Measurements from ENCODE around the gene UBE2I.

DNA sequence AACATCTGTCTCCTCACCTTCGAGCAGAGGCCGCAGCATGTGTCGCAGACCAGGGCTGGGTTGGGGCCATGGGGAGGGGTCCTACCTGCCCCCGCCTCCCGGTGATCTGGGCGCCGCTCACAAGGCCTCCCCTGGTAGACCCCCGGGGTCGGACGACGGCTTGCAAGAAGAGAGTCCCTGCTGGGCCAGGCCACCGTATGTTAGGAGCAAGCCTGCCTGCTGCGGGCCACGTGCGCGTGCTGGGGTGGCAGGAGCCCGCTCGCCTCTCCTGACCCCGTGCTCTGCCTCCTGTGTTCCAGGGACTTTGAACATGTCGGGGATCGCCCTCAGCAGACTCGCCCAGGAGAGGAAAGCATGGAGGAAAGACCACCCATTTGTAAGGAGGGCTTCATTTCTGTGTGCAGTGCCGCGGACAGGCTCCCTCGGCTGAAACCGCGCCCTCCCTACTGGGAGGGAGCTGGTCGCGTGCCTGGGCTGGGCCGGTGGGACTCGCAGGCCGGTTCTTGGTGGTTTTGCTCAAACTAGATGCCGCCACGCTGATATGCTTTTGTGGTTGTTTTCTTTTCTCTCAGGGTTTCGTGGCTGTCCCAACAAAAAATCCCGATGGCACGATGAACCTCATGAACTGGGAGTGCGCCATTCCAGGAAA lies 4.4 kb downstream of the UBE2I start:
- TF ChIP-seq, protein P1, sequence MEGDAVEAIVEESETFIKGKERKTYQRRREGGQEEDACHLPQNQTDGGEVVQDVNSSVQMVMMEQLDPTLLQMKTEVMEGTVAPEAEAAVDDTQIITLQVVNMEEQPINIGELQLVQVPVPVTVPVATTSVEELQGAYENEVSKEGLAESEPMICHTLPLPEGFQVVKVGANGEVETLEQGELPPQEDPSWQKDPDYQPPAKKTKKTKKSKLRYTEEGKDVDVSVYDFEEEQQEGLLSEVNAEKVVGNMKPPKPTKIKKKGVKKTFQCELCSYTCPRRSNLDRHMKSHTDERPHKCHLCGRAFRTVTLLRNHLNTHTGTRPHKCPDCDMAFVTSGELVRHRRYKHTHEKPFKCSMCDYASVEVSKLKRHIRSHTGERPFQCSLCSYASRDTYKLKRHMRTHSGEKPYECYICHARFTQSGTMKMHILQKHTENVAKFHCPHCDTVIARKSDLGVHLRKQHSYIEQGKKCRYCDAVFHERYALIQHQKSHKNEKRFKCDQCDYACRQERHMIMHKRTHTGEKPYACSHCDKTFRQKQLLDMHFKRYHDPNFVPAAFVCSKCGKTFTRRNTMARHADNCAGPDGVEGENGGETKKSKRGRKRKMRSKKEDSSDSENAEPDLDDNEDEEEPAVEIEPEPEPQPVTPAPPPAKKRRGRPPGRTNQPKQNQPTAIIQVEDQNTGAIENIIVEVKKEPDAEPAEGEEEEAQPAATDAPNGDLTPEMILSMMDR (IDR thresholded peaks at IDR 0.05 in 2 of 3, conservative IDR thresholded peaks at IDR 0.05 in 1 of 3; ENCODE audit: borderline replicate concordance in 1 of 3, insufficient read depth in 1 of 3, low read depth in 2 of 3, low read length in 2 of 3) = no peak
- no peak for TF ChIP-seq EZH2 (IDR thresholded peaks at IDR 0.05)
- TF ChIP-seq FOSL1 (IDR thresholded peaks at IDR 0.05; ENCODE audit: low read depth) = no peak
- TF ChIP-seq SP1 (IDR thresholded peaks at IDR 0.05; ENCODE audit: low read depth) = no peak
- no peak for TF ChIP-seq YY1 (IDR thresholded peaks at IDR 0.05; ENCODE audit: extremely low read depth, insufficient replicate concordance, low read depth, low read length)

Measured in HCT116 (cell line).